ENCODE measurements around the gene C5orf52.
"Not testable (repeated sequence)": the region's sequence is repeated elsewhere in the genome, so short reads cannot be mapped to it uniquely, and the experiment has no call there.

The C5orf52 gene

DNA sequence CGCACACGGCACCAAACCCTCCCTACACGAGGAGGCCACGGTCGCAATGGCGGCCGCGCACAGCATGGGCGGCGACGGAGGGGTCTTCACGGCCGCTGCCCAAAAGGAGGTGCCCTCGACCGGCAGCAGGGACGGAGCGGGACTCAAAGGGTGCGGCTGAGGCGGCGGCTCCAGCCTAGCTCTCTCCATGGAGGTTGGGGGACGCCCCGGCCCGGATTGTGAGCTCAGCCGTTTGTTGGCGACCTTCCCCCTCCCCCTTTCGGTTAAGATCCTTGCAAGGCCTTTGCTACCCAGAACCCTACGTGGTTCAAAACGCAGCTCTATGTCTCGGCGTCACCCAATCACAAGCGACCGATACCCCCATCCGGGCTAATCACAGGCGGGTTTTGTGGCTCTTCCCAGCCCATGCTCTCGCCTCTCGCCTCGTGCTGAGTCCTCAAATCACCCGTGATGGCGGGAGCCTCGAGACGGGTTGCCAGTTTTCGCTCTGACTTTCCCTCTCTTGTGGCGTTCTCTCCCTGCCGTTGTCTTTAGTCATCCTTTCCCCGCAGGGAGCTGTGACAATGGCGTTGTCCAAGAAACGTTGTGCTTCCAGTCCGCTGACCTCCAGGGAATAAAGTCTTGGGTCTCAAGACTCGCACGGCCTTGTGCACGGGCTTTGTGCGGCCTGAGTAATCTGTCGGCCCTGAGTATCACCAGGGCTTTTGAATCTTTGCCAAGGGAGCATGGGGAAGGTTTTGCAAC is 19.5 kb downstream of the C5orf52 start:
- Histone ChIP-seq H3K9me3 (ENCODE audit: control insufficient read depth, insufficient read depth, low read depth, low read length) (no peaks in the 10 kb centered on the region), H3K36me3 (ENCODE audit: control insufficient read depth in 2 of 2, insufficient read depth in 1 of 2, low read length in 2 of 2) (no peaks in the 10 kb centered on the region), H3K4me3 (ENCODE audit: low read depth, low read length) (no peak overlapping the region), H3K4me1 (ENCODE audit: control insufficient read depth, insufficient read depth, low read length) (no peaks in the 10 kb centered on the region), H3K27ac (ENCODE audit: extremely low read depth, low read depth, low read length) (no peak overlapping the region)
- TF ChIP-seq ZNF433 (tag by site-specific recombination; IDR thresholded peaks at IDR 0.05; ENCODE audit: low read depth) (no peak), KLF16 (tag by site-specific recombination; IDR thresholded peaks at IDR 0.05) (no peak), ZNF335 (tag by site-specific recombination; conservative IDR thresholded peaks at IDR 0.05) (no peak), ZNF830 (tag by site-specific recombination; IDR thresholded peaks at IDR 0.05; ENCODE audit: low read depth) (no peak), ZBTB8A (tag by site-specific recombination; IDR thresholded peaks at IDR 0.05) (no peak), ZNF660 (tag by site-specific recombination; IDR thresholded peaks at IDR 0.05) (no peak), ZNF561 (tag by site-specific recombination; IDR thresholded peaks at IDR 0.05; ENCODE audit: borderline replicate concordance) (no peak), ZIC2 (tag by site-specific recombination; IDR thresholded peaks at IDR 0.05) (no peak), ZNF555 (tag by site-specific recombination; conservative IDR thresholded peaks at IDR 0.05) (no peak), ZNF549 (tag by site-specific recombination; IDR thresholded peaks at IDR 0.05) (no peak), ZNF610 (tag by site-specific recombination; IDR thresholded peaks at IDR 0.05; ENCODE audit: borderline replicate concordance) (no peak), BCL11B (tag by site-specific recombination; IDR thresholded peaks at IDR 0.05; ENCODE audit: low read depth) (no peak)
- TF ChIP-seq, protein P1, sequence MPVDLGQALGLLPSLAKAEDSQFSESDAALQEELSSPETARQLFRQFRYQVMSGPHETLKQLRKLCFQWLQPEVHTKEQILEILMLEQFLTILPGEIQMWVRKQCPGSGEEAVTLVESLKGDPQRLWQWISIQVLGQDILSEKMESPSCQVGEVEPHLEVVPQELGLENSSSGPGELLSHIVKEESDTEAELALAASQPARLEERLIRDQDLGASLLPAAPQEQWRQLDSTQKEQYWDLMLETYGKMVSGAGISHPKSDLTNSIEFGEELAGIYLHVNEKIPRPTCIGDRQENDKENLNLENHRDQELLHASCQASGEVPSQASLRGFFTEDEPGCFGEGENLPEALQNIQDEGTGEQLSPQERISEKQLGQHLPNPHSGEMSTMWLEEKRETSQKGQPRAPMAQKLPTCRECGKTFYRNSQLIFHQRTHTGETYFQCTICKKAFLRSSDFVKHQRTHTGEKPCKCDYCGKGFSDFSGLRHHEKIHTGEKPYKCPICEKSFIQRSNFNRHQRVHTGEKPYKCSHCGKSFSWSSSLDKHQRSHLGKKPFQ (tag by site-specific recombination; IDR thresholded peaks at IDR 0.05), result no peak
- TF ChIP-seq, protein P2, sequence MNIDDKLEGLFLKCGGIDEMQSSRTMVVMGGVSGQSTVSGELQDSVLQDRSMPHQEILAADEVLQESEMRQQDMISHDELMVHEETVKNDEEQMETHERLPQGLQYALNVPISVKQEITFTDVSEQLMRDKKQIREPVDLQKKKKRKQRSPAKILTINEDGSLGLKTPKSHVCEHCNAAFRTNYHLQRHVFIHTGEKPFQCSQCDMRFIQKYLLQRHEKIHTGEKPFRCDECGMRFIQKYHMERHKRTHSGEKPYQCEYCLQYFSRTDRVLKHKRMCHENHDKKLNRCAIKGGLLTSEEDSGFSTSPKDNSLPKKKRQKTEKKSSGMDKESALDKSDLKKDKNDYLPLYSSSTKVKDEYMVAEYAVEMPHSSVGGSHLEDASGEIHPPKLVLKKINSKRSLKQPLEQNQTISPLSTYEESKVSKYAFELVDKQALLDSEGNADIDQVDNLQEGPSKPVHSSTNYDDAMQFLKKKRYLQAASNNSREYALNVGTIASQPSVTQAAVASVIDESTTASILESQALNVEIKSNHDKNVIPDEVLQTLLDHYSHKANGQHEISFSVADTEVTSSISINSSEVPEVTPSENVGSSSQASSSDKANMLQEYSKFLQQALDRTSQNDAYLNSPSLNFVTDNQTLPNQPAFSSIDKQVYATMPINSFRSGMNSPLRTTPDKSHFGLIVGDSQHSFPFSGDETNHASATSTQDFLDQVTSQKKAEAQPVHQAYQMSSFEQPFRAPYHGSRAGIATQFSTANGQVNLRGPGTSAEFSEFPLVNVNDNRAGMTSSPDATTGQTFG (tag by site-specific recombination; IDR thresholded peaks at IDR 0.05; ENCODE audit: borderline replicate concordance), result no peak
- TF ChIP-seq, protein P3, sequence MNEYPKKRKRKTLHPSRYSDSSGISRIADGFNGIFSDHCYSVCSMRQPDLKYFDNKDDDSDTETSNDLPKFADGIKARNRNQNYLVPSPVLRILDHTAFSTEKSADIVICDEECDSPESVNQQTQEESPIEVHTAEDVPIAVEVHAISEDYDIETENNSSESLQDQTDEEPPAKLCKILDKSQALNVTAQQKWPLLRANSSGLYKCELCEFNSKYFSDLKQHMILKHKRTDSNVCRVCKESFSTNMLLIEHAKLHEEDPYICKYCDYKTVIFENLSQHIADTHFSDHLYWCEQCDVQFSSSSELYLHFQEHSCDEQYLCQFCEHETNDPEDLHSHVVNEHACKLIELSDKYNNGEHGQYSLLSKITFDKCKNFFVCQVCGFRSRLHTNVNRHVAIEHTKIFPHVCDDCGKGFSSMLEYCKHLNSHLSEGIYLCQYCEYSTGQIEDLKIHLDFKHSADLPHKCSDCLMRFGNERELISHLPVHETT (tag by site-specific recombination; IDR thresholded peaks at IDR 0.05), result no peak
- TF ChIP-seq, protein P4, sequence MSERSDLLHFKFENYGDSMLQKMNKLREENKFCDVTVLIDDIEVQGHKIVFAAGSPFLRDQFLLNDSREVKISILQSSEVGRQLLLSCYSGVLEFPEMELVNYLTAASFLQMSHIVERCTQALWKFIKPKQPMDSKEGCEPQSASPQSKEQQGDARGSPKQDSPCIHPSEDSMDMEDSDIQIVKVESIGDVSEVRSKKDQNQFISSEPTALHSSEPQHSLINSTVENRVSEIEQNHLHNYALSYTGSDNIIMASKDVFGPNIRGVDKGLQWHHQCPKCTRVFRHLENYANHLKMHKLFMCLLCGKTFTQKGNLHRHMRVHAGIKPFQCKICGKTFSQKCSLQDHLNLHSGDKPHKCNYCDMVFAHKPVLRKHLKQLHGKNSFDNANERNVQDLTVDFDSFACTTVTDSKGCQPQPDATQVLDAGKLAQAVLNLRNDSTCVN (tag by site-specific recombination; optimal IDR thresholded peaks at IDR 0.05), result no peak
- TF ChIP-seq, protein P5, sequence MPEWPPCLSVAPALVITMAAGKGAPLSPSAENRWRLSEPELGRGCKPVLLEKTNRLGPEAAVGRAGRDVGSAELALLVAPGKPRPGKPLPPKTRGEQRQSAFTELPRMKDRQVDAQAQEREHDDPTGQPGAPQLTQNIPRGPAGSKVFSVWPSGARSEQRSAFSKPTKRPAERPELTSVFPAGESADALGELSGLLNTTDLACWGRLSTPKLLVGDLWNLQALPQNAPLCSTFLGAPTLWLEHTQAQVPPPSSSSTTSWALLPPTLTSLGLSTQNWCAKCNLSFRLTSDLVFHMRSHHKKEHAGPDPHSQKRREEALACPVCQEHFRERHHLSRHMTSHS (tag by site-specific recombination; IDR thresholded peaks at IDR 0.05), result no peak
- TF ChIP-seq, protein P6, sequence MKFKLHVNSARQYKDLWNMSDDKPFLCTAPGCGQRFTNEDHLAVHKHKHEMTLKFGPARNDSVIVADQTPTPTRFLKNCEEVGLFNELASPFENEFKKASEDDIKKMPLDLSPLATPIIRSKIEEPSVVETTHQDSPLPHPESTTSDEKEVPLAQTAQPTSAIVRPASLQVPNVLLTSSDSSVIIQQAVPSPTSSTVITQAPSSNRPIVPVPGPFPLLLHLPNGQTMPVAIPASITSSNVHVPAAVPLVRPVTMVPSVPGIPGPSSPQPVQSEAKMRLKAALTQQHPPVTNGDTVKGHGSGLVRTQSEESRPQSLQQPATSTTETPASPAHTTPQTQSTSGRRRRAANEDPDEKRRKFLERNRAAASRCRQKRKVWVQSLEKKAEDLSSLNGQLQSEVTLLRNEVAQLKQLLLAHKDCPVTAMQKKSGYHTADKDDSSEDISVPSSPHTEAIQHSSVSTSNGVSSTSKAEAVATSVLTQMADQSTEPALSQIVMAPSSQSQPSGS (tag by site-specific recombination; IDR thresholded peaks at IDR 0.05; ENCODE audit: low read depth), result no peak
- TF ChIP-seq, protein P7, sequence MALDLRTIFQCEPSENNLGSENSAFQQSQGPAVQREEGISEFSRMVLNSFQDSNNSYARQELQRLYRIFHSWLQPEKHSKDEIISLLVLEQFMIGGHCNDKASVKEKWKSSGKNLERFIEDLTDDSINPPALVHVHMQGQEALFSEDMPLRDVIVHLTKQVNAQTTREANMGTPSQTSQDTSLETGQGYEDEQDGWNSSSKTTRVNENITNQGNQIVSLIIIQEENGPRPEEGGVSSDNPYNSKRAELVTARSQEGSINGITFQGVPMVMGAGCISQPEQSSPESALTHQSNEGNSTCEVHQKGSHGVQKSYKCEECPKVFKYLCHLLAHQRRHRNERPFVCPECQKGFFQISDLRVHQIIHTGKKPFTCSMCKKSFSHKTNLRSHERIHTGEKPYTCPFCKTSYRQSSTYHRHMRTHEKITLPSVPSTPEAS (tag by site-specific recombination; IDR thresholded peaks at IDR 0.05), result no peak
- POLR2A ChIA-PET, result no interaction called here
- CTCF ChIA-PET, result interaction anchor here (0.7 to 1.3 kb wide), 2 partner anchors 20 to 28 kb away, joined by 3 to 6 read pairs; no protein-coding TSS in a partner anchor

DNA sequence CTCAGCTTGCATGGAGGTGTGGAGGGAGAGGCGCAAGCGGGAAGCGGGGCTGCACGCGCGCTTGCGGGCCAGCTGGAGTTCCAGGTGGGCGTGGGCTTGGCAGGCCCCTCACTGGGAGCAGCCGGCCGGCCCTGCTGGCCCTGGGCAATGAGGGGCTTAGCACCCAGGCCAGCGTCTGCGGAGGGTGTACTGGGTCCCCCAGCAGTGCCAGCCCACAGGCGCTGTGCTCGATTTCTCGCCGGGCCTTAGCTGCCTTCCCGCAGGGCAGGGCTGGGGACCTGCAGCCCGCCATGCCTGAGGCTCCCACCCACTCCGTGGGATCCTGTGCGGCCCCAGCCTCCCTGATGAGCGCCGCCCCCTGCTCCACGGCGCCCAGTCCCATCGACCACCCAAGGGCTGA is 22.5 kb downstream of the C5orf52 start:
- H3K27ac ChIP-seq (ENCODE audit: extremely low read depth, low read depth, low read length); H3K4me3 ChIP-seq (ENCODE audit: low read depth, low read length); H3K36me3 ChIP-seq (ENCODE audit: control insufficient read depth in 2 of 2, insufficient read depth in 1 of 2, low read length in 2 of 2); H3K4me1 ChIP-seq (ENCODE audit: control insufficient read depth, insufficient read depth, low read length); POLR2A ChIA-PET; H3K9me3 ChIP-seq (ENCODE audit: control insufficient read depth, insufficient read depth, low read depth, low read length): not testable (repeated sequence)
- CTCF ChIA-PET, result interaction anchor here (0.6 kb wide), 1 partner anchor 96 kb away, joined by 4 read pairs; no protein-coding TSS in a partner anchor

DNA sequence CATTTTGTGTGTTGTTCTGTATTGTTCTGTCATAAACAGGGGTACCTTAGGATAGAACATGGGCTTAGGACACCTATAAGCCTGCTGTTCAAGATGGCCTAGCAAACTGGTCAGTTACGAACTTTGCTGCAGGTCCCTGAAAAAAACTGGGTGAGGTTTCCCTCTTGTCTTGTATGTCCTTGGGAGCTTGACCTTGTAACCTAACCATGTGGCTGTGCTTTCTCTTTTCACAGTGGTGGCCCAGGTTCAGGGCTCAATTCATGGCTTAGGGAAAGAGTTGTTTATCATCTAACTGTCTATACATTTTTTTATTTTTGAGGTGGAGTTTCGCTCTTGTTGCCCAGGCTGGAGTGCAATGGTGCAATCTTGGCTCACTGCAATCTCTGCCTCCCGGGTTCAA is 24.8 kb downstream of the C5orf52 start:
- H3K4me1 ChIP-seq (ENCODE audit: control insufficient read depth, insufficient read depth, low read length); POLR2A ChIA-PET; H3K9me3 ChIP-seq (ENCODE audit: control insufficient read depth, insufficient read depth, low read depth, low read length); H3K4me3 ChIP-seq (ENCODE audit: low read depth, low read length); H3K27ac ChIP-seq (ENCODE audit: extremely low read depth, low read depth, low read length); H3K36me3 ChIP-seq (ENCODE audit: control insufficient read depth in 2 of 2, insufficient read depth in 1 of 2, low read length in 2 of 2): not testable (repeated sequence)
- CTCF ChIA-PET, result interaction anchor here (0.7 kb wide), 3 partner anchors 34 to 311 kb away, joined by 3 to 4 read pairs (median 3); no protein-coding TSS in a partner anchor

Data from HEK293 (cell line).